GM21529 (cell line): ENCODE measurements around the gene CLASP1.

Source experiments
- ATAC-seq: cut with Tn5 transposase; IDR thresholded peaks from one replicate; pipeline ENCODE4 v1.9.1; 2021; ENCODE audit not compliant: unreplicated experiment

CLASP1 gene

DNA sequence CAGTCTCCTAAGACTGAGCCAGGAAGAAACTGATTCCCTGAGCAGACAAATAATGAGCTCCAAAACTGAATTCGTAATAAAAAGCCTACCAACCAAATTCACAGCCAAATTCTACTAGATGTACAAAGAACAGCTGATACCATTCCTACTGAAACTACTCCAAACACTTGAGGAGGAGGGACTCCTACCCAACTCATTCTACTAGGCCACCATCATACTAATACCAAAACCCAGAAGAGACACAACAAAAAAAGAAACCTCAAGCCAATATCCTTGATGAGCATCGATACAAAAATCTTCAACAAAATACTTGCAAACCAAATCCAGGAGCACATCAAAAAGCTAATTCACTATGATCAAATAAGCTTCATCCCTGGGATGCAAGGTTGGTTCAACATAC lies 98.6 kb downstream of the CLASP1 start:
- ATAC-seq: no peak

GRCh38 chr2:121547646-121548045 lies 101.6 kb downstream of the CLASP1 start:
- ATAC-seq: no peak

DNA sequence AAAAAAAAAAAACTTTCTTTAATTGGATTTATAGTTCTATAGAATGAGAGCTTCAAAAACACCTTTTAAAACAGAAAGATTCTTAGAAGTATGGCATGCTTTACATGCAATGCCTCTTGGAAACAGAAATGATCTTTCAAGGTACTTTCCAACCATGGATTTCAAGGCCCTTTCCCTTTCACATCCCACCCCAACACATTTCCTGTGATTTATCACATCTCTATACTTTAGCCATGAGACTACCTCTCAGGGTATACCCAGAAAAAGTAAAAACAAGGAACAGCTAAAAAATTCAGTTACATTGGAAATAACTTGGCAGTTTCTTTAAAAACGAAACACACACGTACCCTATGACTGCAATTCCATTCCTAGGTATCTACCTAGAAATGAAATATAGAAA lies 103.3 kb downstream of the CLASP1 start:
- ATAC-seq: no peak

DNA sequence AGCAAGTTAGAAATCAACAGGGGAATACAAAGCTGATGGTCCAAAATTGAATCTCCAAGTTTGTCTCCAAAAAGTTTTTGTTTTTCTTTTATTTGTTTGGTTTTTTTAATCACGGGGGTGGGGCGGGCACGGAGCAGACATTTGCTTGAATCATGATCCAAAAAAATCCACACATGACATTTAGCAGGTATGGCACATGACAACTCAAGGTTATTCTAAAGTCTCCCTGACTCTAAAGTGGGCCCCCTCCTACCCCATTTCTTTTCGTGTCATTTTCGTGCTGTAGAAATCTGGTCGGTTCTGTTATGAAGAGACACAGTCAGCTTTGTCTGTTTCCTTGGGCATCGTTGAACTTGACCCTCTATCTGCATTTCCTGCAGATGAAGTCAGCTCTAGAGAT lies 104.0 kb downstream of the CLASP1 start:
- ATAC-seq: no peak

- ATAC-seq: no peak
These were observed 107.8 kb downstream of the CLASP1 start for GRCh38 chr2:121541495-121541894.

DNA sequence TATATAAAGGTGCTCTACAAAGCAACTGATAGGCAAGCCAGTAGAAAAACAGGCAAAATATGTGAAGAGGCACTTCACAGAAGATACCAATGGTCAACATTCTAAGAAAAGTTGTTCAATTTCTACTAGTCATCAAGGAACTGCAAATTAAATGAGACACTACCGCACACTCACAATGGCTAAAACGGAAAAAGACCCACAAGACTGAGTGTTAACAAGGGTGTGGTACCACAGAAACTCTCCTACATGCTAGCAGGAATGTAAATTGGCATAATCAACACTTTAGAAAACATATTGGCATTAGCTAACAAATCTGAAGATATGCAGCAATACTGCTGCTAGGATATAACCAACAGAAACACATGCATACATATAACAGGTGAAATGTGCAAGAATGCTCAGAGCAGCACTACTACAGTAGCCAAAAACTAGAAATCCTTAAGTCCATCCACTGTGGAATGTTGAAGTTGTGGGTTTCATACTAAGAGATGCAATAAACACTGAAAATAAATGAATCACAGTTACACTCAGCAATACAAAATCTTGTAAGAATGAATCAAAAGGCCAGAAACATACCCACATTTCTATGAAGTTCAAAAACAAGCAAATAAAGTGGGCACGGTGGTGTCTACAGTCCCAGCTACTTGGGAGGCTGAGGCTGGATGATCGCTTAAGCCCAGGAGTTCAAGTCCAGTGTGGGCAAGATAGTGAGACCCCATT lies 109.4 kb downstream of the CLASP1 start:
- ATAC-seq: no peak

DNA sequence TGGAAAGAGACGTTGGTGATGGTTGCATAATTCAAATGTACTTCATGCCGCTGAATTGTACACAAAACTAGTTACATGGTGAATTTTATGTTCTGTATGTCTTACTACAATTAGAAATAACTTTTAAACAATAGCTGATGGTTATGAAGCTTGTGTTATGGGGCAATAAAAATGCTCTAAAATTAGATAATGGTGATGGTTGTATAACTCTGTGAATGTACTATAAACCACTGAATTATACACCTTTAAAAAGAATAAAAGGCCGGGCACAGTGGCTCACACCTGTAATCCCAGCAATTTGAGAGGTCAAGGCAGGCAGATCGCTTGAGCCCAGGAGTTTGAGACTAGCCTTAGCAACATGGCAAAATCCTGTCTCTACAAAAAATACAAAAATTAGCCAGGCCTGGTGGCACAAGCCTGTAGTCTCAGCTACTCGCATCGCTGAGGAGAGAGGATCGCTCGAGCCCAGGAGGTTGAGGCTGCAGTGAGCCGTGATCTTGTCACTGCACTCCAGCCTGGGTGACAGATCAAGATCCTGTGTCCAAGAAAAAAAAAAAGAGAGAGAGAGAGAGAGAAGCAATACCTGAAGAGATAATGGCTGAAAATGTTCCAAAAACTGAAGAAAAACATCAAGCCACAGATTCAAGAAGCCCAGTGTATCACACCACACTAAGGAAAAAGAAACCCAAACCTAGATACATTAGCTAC lies 112.3 kb downstream of the CLASP1 start:
- no peak for ATAC-seq

GRCh38 chr2:121536347-121536746 lies 112.9 kb downstream of the CLASP1 start:
- no peak for ATAC-seq

DNA sequence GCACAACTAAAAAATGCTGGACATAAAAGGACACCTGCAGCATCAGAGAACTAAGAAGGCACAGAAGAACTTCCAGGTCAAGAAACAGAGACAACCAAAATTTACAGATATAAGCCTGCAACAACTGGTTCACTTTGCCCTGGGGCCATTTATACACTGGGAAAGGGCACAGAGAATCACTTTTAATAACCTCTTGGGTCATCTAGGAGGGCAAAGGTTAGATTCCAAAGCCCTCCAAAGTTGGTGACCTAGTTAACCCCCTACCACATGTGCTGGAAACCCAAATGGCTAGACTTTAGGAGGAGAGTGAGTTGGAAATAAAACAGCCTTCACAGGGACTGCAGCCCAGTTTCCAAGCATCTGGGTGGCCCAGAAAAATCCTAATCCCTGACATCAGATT lies 115.3 kb downstream of the CLASP1 start:
- no peak for ATAC-seq

DNA sequence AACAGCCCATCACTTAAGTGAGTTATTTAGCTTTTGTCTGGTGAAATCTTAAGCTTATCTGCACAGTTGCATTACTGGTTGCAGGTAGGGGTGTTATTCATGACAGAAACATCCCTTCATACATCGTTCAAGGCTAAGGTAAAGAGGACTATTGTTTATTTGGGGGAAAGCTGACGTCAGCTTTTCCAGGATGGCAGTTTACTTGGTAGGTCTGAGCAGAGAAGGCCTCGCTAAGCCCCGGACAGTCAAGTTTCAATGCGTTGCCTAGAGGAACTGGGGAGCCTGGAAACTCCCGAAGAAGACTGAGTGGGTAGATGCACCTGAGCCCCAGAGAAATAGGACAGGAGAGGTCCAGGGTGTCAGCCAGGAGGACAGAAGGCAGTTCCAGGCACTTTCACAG lies 116.4 kb downstream of the CLASP1 start:
- ATAC-seq: no peak

DNA sequence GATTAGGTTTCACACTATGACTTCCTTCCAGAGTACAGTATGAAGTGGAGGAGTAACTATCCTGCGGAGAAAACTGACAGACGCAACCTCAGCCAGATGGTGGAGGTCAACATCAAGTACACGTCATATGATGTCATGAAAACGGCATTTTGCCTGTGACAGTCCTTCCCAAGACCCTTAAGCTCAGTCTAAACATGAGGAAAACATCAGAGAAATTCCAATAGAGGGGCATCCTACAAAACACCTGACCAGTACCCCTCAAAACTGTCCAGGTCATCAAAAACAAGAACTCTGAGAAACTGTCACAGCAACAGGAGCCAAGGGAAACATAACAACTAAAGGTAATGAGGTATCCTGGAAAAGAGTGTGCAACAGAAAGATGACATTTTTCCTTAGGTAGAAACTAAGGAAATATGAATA lies 116.9 kb downstream of the CLASP1 start:
- ATAC-seq: no peak

DNA sequence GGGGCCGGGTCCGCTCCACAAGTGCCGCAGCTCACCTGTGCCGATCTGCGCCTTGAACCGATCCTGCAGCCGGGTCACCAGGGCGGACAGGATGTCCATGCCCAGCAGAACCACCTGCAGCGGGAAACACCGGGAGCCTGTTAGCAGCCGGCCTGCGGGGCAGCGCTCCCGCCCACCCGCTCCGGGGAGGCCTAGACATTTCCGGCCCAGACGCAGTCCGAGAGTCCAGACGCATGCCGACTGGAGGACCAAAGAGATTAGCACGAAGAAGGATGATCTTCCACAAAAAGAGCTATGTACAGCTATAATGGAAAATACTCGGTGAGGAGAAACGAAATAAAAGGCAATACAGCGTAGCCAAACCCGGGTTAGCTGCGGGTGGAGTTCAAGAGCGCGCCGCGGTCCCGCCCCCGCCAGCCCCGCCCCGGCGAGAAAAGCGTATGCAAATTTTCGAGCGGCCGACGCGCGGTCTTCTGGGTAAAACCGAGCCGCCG lies 119.0 kb downstream of the CLASP1 start:
- ATAC-seq: peak; percentile 51

DNA sequence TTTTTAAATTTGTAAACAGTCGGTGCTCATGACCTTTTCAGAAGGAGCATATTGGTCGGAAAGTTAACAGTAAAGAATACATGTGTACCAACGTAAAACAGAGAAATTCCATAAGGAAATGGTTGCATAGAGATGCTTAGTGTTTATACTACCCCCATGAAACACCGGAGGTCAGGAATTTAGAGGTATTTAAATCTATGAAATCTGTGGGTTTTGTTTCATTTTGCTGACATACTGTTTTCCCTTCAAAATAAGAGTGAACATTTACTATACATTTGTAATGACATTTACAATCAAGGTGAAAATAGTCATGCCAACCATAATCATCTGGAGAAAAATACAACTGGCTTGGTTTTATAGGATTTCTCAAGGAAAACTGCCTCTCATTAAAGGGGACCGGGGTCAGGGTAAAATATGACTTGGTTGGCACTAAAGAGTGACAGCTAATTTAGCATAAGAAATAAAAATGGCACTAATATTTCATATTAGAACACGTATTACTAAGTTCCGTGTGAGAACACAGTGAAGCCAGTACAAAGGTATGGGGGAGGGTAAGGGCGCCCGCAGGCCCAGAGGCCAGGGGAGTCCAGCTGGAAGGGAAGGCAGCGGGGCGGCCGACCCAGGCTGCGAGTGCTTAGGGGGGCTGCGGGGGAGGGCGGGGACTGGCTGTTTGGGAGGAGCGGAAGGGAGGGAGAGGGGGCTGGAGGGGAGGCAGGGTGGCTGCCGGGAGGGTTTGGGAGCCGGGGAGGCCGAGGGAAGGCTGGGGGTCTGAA lies 119.6 kb downstream of the CLASP1 start:
- ATAC-seq: peak; percentile 7

- no peak for ATAC-seq
These were observed 122.1 kb downstream of the CLASP1 start for GRCh38 chr2:121527009-121527682.

DNA sequence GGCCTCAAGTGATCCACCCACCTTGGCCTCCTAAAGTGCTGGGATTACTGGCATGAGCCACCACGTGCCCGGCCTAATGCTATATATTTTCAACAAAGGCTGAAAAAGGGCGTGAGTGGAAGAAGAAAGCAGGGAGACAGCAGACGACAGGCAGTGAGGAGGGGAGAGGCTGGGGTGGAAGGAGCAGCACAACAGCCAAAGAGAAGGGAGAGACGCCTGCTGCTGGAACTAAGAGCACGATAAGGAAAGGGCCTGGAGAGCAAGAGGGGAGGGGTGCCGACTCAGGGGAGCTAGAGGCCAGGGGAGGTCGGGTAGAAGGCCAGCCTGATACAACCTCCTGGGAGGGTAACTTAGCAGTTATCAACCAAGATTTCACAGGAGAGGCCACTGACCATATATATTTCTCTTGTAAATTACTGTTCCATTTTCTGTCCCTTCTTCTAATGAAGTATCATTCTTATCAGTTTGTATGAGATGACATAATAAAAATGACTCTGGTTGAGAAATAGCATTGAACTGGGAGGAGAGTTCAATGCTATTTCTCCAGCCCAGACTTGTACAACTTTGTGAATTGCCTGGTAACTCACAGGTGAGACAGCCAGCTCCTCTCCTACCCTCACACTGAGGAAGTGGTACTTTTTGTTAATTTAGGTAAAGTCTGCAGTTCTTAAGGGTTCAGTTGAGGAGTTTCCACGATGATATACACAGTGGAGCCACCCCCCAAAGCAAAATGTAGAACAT lies 124.4 kb downstream of the CLASP1 start:
- ATAC-seq: no peak

DNA sequence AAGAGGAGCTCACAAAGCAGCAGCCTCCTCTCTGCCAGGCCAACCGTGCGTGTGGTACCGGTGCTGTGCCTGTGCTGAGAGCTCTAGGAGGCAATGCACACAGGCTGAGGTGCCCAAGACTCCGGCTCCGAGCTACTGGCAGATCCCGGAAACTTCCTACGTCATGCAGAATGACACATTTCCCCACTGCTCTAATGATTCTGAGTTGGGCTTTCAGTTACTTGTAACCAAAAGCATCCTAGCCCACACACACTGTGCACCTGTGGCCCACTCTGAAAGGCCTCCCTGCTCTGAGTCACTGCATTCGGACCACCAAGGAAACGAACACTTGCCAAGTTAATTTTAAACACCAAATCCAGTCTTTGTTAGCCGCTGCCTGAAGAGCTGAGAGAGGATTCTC lies 127.9 kb downstream of the CLASP1 start:
- ATAC-seq: no peak

DNA sequence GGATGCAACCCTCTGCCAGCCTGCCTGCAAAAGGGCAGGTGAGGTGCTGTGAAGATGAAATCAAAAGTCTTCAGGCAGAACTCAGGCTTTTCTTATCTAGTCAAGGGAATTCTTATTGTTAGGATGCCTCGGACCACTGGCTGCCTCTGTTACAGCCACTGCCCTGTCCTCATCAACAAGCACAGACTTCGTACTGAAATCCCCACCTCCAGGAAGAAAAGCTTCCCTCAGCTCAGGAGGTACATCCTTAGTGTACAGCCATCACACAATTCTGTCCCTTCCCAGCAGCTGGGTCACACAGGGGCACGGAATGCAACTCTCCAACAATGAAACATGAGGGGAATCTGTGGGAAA lies 128.6 kb downstream of the CLASP1 start:
- ATAC-seq: no peak

DNA sequence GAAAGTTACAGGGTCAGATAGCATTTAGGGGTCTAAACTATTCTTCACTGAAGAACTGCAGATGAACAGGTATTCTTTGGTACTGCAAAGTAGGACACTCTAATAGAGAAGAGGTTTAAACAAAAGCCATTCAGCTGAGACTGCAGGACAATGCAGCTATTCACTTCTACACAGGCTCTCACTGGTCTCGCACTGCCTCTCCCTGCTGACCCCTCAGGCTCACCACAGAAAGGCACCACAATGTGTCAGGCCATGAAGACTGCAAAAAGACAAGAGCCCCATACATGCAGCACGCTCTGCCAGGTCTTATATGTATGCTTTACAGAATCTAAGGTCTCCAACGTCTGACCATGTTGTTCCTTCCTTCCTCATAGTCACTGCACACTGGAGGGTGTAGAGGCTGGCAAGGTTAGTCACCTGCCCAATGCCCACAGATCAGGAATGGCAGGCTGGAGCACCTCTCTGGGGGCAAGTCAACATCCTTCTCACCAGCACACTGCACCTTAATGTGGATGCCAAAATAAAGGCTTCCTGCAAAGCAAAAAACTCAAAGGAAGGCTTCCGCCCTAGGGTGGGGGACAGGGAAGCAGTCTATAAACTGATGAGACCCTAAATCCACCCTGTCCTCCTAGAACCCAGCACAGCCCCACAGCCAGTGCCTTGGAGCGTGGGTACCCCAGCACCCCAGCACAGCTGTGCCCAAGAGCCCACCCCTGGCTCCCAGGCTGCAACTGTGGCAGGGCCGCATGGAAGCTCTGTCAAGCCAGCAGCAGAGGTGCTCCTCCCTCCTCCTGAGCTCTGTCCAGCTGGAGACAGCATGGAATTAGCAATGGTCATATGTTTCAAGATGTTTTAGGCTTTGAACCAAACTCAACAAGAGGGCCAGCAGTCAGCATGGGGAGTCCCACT lies 129.3 kb downstream of the CLASP1 start:
- ATAC-seq: no peak

DNA sequence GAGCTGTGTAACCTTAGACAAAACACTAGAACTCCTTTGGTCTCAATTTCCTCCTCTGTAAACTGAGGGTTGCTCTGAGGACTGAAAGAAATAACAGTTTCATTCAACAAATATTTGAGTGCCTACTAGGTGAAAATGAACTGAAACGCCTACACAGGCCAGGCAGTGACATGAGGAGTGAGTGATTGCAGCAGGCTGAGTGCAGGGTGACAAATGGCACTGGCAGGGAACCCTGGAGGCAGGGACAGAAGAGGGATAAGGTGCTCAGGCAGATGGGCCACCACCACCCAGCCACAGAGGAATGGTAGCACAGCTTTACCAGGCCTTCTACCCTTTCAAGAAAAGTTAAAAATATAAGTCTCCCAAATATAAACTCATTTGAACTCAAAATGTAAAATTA lies 130.1 kb downstream of the CLASP1 start:
- no peak for ATAC-seq
